Neuron (in vitro differentiated cells): Measurements from ENCODE around the gene JAKMIP2.

Experiments
- H2AFZ ChIP-seq: one replicate; pipeline ENCODE4 v1.6.1; 2013; ENCODE audit warnings: low read depth, mild to moderate bottlenecking, inconsistent platforms, low read length, moderate library complexity
- H3K27me3 ChIP-seq: one replicate; pipeline ENCODE4 v1.6.1; 2013; ENCODE audit warnings: low read length; ENCODE audit not compliant: insufficient read depth
- H3K36me3 ChIP-seq: one replicate; pipeline ENCODE4 v1.6.1; 2013; ENCODE audit warnings: low read length; ENCODE audit not compliant: insufficient read depth
- H3K4me1 ChIP-seq: one replicate; pipeline ENCODE4 v1.6.1; 2013; ENCODE audit warnings: low read length; ENCODE audit not compliant: insufficient read depth
- H3K4me3 ChIP-seq: 2 replicates; pipeline ENCODE4 v1.5.1; 2013; ENCODE audit warnings: mild to moderate bottlenecking, low read length, moderate library complexity
- H3K9me3 ChIP-seq: one replicate; pipeline ENCODE4 v1.6.1; 2013; ENCODE audit warnings: low read length

Gene JAKMIP2

GRCh38 chr5:147576646-147577535 lies 205.6 kb downstream of the JAKMIP2 start:
- H3K36me3 ChIP-seq = no peaks in the 10 kb centered on the region
- no peak overlapping the region for H3K4me3 ChIP-seq
- no peak overlapping the region for H2AFZ ChIP-seq
- H3K9me3 ChIP-seq = no peaks in the 10 kb centered on the region
- H3K27me3 ChIP-seq = no peaks in the 10 kb centered on the region
- H3K4me1 ChIP-seq = peaks cover 24% of the 10 kb centered on the region

- Histone ChIP-seq H3K27me3 (no peaks in the 10 kb centered on the region), H3K4me3 (no peak overlapping the region), H3K4me1 (peaks cover 24% of the 10 kb centered on the region), H2AFZ (no peak overlapping the region), H3K36me3 (no peaks in the 10 kb centered on the region), H3K9me3 (no peaks in the 10 kb centered on the region)
Measured at GRCh38 chr5:147575598-147575997, 206.9 kb downstream of the JAKMIP2 start.

GRCh38 chr5:147573211-147573610 lies 209.3 kb downstream of the JAKMIP2 start:
- no peak overlapping the region for H3K4me3 ChIP-seq
- peaks cover 23% of the 10 kb centered on the region for H3K4me1 ChIP-seq
- H3K27me3 ChIP-seq = no peaks in the 10 kb centered on the region
- no peak overlapping the region for H2AFZ ChIP-seq
- H3K36me3 ChIP-seq = no peaks in the 10 kb centered on the region
- H3K9me3 ChIP-seq = no peaks in the 10 kb centered on the region

- Histone ChIP-seq H2AFZ (no peak overlapping the region), H3K36me3 (no peaks in the 10 kb centered on the region), H3K9me3 (no peaks in the 10 kb centered on the region), H3K4me3 (no peak overlapping the region), H3K4me1 (peaks cover 33% of the 10 kb centered on the region), H3K27me3 (no peaks in the 10 kb centered on the region)
Measured at GRCh38 chr5:147568710-147569406, 213.7 kb downstream of the JAKMIP2 start.

- Histone ChIP-seq H3K9me3 (no peaks in the 10 kb centered on the region), H3K4me3 (no peak overlapping the region), H2AFZ (no peak overlapping the region), H3K4me1 (peaks cover 38% of the 10 kb centered on the region), H3K36me3 (no peaks in the 10 kb centered on the region), H3K27me3 (no peaks in the 10 kb centered on the region)
Measured at GRCh38 chr5:147567917-147568598, 214.5 kb downstream of the JAKMIP2 start.

GRCh38 chr5:147565524-147565923 lies 217.0 kb downstream of the JAKMIP2 start:
- no peaks in the 10 kb centered on the region for H3K27me3 ChIP-seq
- peaks cover 45% of the 10 kb centered on the region for H3K4me1 ChIP-seq
- H3K9me3 ChIP-seq = no peaks in the 10 kb centered on the region
- no peak overlapping the region for H3K4me3 ChIP-seq
- H3K36me3 ChIP-seq = no peaks in the 10 kb centered on the region
- H2AFZ ChIP-seq = no peak overlapping the region

GRCh38 chr5:147564124-147564486 lies 218.4 kb downstream of the JAKMIP2 start:
- H3K9me3 ChIP-seq = no peaks in the 10 kb centered on the region
- H3K4me1 ChIP-seq = peaks cover 49% of the 10 kb centered on the region
- H3K36me3 ChIP-seq = no peaks in the 10 kb centered on the region
- H3K4me3 ChIP-seq = no peak overlapping the region
- no peaks in the 10 kb centered on the region for H3K27me3 ChIP-seq
- no peak overlapping the region for H2AFZ ChIP-seq

GRCh38 chr5:147563466-147564123 lies 218.9 kb downstream of the JAKMIP2 start:
- Histone ChIP-seq H3K9me3 (no peaks in the 10 kb centered on the region), H2AFZ (no peak overlapping the region), H3K4me1 (peaks cover 50% of the 10 kb centered on the region), H3K4me3 (no peak overlapping the region), H3K27me3 (no peaks in the 10 kb centered on the region), H3K36me3 (no peaks in the 10 kb centered on the region)

- H3K4me1 ChIP-seq = peaks cover 44% of the 10 kb centered on the region
- no peaks in the 10 kb centered on the region for H3K36me3 ChIP-seq
- no peaks in the 10 kb centered on the region for H3K27me3 ChIP-seq
- H3K9me3 ChIP-seq = no peaks in the 10 kb centered on the region
- H2AFZ ChIP-seq = no peak overlapping the region
- no peak overlapping the region for H3K4me3 ChIP-seq
Measured at GRCh38 chr5:147561435-147561834, 221.1 kb downstream of the JAKMIP2 start.

- peaks cover 43% of the 10 kb centered on the region for H3K4me1 ChIP-seq
- no peaks in the 10 kb centered on the region for H3K36me3 ChIP-seq
- no peak overlapping the region for H3K4me3 ChIP-seq
- no peaks in the 10 kb centered on the region for H3K27me3 ChIP-seq
- H2AFZ ChIP-seq = no peak overlapping the region
- H3K9me3 ChIP-seq = no peaks in the 10 kb centered on the region
Measured at GRCh38 chr5:147560718-147561331, 221.7 kb downstream of the JAKMIP2 start.

GRCh38 chr5:147559749-147560148 lies 222.8 kb downstream of the JAKMIP2 start:
- Histone ChIP-seq H3K4me3 (no peak overlapping the region), H3K4me1 (peaks cover 36% of the 10 kb centered on the region), H3K27me3 (no peaks in the 10 kb centered on the region), H2AFZ (no peak overlapping the region), H3K9me3 (no peaks in the 10 kb centered on the region), H3K36me3 (no peaks in the 10 kb centered on the region)

- H3K36me3 ChIP-seq = no peaks in the 10 kb centered on the region
- no peak overlapping the region for H2AFZ ChIP-seq
- H3K4me1 ChIP-seq = peaks cover 37% of the 10 kb centered on the region
- no peaks in the 10 kb centered on the region for H3K27me3 ChIP-seq
- no peaks in the 10 kb centered on the region for H3K9me3 ChIP-seq
- no peak overlapping the region for H3K4me3 ChIP-seq
Measured at GRCh38 chr5:147558826-147559225, 223.7 kb downstream of the JAKMIP2 start.
